Vagina (tissue), 2 donors: ENCODE results near the gene MRPL54. TPM values are rescaled to one million over a fixed set of nuclear protein-coding genes. Genes with fewer than 3 reads are reported as not detected.

Experiments used
- DNase-seq, 2 donors: peaks; one replicate each; pipeline ENCODE4 v3.0.0-alpha.2; 2017; ENCODE audit errors: extremely low spot score in 2 of 2
- H3K27ac ChIP-seq: fragments of 200-600 bp; sonication (generic); one replicate; pipeline ENCODE4 v1.5.1; 2019
- H3K27me3 ChIP-seq: fragments of 200-600 bp; sonication (generic); one replicate; pipeline ENCODE4 v1.5.1; 2019
- H3K36me3 ChIP-seq, 2 donors: fragments of 200-600 bp; sonication (generic); one replicate each; pipeline ENCODE4 v1.5.1; 2017 to 2019
- H3K4me1 ChIP-seq: fragments of 200-600 bp; sonication (generic); one replicate; pipeline ENCODE4 v1.5.1; 2019
- H3K4me3 ChIP-seq, 2 donors: fragments of 200-600 bp; sonication (generic); 1 replicate in 1 of 2; 2 replicates in 1 of 2; pipeline ENCODE4 v1.5.1; 2016 to 2019
- H3K9me3 ChIP-seq: fragments of 200-600 bp; sonication (generic); one replicate; pipeline ENCODE4 v1.5.1; 2019
- POLR2A ChIP-seq, 2 donors: fragments of 450-650 bp; IDR thresholded peaks; one replicate each; pipeline ENCODE4 v1.6.1; 2017; ENCODE audit warnings: antibody characterized with exemption in 2 of 2, mild to moderate bottlenecking in 2 of 2, moderate library complexity in 2 of 2
- POLR2AphosphoS5 ChIP-seq, 2 donors: sonication (generic); formaldehyde crosslinking; IDR thresholded peaks; one replicate each; pipeline ENCODE4 v1.9.0; 2017; ENCODE audit warnings: antibody characterized with exemption in 2 of 2, mild to moderate bottlenecking in 2 of 2, low read depth in 1 of 2; ENCODE audit not compliant: insufficient read depth in 1 of 2
- intact Hi-C: fragments of 100-400 bp; cut with DNase I; formaldehyde crosslinking; loops from one replicate; pipeline ENCODE4 v1.15.1; 2023
- total RNA-seq: library from RNA; depleted of rRNA; stranded (reverse); fragments of >200 nt; gene quantifications from one replicate; pipeline ENCODE4 v1.2.3, GENCODE V29; 2016
- TF ChIP-seq, protein P1 (sequence below), 3 experiments: fragments of 450-650 bp in 2 of 3; fragments of 200-600 bp in 1 of 3; sonication (generic) in 1 of 3; IDR thresholded peaks; one replicate each; pipeline ENCODE4 v1.5.1; 2017 to 2019; ENCODE audit warnings: antibody characterized with exemption in 3 of 3, mild to moderate bottlenecking in 2 of 3, moderate library complexity in 2 of 3

MRPL54 gene
- total RNA-seq, 1 donor from 2014 or later = 30.4 TPM

DNA sequence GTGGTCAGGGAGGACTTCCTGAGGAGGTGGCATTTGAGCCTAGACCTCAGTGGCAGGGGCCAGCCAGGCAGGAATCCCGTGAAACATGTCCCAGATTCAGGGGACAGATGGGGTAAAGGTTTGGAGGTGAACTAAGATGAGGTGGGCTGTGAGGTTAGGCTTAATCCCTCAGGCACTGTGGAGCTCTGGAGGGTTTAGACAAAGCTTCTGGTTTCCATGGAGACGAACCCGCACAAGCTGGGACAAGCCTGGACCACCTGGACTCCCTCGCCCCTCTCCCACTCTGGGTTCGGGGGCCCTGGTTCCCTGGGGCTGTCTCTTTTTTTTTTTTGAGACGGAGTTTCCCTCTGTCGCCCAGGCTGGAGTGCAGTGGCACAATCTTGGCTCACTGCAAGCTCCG lies 38.6 kb upstream of the MRPL54 start:
- H3K4me1 ChIP-seq = peaks cover 12% of the 10 kb centered on the region
- DNase-seq = no peak
- H3K4me3 ChIP-seq = no peak overlapping the region
- peaks cover 6% of the 10 kb centered on the region for H3K27me3 ChIP-seq
- intact Hi-C loops = no loop called here
- no peak for TF ChIP-seq POLR2AphosphoS5 (IDR thresholded peaks at IDR 0.05; ENCODE audit: insufficient read depth in 1 of 2, low read depth in 1 of 2)
- H3K36me3 ChIP-seq = no peaks in the 10 kb centered on the region
- no peak overlapping the region for H3K27ac ChIP-seq
- H3K9me3 ChIP-seq = no peaks in the 10 kb centered on the region

DNA sequence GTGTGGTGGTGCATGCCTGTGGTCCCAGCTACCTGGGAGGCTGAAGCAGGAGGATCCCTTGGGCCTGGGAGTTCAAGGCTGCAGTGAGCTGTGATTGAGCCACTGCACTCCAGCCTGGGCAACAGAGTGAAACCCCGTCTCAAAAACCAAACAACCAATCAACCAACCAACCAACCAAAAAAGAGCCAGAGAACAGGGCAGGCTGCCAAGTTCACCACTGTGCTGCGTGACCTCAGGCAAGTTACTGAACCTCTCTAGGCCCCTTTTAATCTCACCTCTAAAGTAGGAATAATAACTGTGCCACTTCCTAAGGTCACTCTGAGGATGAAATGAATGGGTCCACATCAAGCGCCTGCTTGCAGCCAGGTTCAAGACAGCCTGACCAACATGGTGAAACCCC lies 37.4 kb upstream of the MRPL54 start:
- no peak for DNase-seq
- Histone ChIP-seq H3K4me1 (peaks cover 12% of the 10 kb centered on the region), H3K9me3 (no peaks in the 10 kb centered on the region), H3K27me3 (peaks cover 6% of the 10 kb centered on the region), H3K36me3 (no peaks in the 10 kb centered on the region), H3K27ac (no peak overlapping the region), H3K4me3 (no peak overlapping the region)
- TF ChIP-seq, protein P1, sequence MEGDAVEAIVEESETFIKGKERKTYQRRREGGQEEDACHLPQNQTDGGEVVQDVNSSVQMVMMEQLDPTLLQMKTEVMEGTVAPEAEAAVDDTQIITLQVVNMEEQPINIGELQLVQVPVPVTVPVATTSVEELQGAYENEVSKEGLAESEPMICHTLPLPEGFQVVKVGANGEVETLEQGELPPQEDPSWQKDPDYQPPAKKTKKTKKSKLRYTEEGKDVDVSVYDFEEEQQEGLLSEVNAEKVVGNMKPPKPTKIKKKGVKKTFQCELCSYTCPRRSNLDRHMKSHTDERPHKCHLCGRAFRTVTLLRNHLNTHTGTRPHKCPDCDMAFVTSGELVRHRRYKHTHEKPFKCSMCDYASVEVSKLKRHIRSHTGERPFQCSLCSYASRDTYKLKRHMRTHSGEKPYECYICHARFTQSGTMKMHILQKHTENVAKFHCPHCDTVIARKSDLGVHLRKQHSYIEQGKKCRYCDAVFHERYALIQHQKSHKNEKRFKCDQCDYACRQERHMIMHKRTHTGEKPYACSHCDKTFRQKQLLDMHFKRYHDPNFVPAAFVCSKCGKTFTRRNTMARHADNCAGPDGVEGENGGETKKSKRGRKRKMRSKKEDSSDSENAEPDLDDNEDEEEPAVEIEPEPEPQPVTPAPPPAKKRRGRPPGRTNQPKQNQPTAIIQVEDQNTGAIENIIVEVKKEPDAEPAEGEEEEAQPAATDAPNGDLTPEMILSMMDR (IDR thresholded peaks at IDR 0.05) = no peak
- no peak for TF ChIP-seq POLR2A (IDR thresholded peaks at IDR 0.05)
- no peak for TF ChIP-seq POLR2AphosphoS5 (IDR thresholded peaks at IDR 0.05; ENCODE audit: insufficient read depth in 1 of 2, low read depth in 1 of 2)
- intact Hi-C loops = no loop called here

DNA sequence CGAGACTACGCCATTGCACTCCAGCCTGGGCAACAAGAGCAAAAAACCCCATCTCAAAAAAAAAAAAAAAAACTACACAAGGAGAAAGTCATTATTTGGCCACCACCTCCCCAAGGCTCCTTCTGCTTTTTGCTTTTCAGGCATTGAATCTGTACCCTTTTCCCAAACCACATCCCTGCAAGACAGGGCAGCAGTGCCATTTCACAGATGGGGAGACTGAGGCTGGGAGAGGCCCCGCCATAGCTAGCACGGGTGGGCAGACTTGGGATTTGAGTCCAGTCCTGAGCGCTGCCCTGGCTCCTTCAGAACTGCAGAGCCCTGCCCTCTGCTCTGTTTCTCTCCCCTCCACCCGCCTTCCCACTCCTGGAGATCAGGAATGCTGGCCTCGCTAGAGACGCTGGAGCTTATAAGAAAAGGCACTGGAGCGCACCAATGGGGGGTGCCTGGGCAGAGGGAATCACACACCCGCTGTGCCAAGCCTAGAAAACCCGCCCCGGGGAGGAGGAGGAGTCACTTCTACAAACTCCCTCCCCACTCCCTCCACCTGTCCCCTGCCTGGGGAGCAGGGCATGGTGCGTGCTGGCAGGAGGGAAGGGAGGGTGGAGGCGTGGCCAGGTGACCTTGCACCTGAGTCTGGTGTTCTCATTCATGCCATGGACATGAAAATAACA lies 36.7 kb upstream of the MRPL54 start:
- intact Hi-C loops = no loop called here
- DNase-seq = no peak

DNA sequence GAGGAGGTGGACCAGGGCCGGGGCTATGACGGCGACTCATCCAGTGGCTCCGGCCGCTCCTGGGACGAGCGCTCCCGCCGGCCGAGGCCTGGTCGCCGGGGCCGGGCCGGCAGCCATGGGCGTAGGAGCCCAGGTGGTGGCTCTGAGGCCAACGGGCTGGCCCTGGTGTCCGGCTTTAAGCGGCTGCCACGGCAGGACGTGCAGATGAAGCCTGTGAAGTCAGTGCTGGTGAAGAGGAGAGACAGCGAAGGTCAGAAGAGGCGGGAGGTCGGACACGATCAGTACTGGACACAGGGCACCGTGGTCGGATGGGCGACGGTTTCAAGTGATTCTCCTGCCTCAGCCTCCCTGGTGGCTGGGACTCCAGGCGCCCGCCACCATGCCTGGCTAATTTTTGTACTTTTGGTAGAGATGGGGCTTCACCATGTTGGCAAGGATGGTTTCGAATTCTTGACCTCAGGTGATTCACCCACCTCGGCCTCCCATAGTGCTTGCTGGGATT lies 32.0 kb upstream of the MRPL54 start:
- Histone ChIP-seq H3K9me3 (no peaks in the 10 kb centered on the region), H3K36me3 (no peaks in the 10 kb centered on the region), H3K27me3 (no peaks in the 10 kb centered on the region), H3K4me1 (no peaks in the 10 kb centered on the region), H3K27ac (no peak overlapping the region), H3K4me3 (no peak overlapping the region)
- DNase-seq = no peak
- intact Hi-C loops = no loop called here
- TF ChIP-seq, protein P1 (IDR thresholded peaks at IDR 0.05) = no peak
- TF ChIP-seq POLR2A (IDR thresholded peaks at IDR 0.05) (no peak), POLR2AphosphoS5 (IDR thresholded peaks at IDR 0.05; ENCODE audit: insufficient read depth in 1 of 2, low read depth in 1 of 2) (no peak)

More for the DNA sequence above, 36.7 kb upstream of the MRPL54 start:
- TF ChIP-seq, protein P1 (IDR thresholded peaks at IDR 0.05) = no peak
- TF ChIP-seq POLR2A (IDR thresholded peaks at IDR 0.05) (no peak), POLR2AphosphoS5 (IDR thresholded peaks at IDR 0.05; ENCODE audit: insufficient read depth in 1 of 2, low read depth in 1 of 2) (no peak)
- peaks cover 12% of the 10 kb centered on the region for H3K4me1 ChIP-seq
- peaks cover 6% of the 10 kb centered on the region for H3K27me3 ChIP-seq
- no peak overlapping the region for H3K4me3 ChIP-seq
- H3K27ac ChIP-seq = no peak overlapping the region
- no peaks in the 10 kb centered on the region for H3K9me3 ChIP-seq
- no peaks in the 10 kb centered on the region for H3K36me3 ChIP-seq

DNA sequence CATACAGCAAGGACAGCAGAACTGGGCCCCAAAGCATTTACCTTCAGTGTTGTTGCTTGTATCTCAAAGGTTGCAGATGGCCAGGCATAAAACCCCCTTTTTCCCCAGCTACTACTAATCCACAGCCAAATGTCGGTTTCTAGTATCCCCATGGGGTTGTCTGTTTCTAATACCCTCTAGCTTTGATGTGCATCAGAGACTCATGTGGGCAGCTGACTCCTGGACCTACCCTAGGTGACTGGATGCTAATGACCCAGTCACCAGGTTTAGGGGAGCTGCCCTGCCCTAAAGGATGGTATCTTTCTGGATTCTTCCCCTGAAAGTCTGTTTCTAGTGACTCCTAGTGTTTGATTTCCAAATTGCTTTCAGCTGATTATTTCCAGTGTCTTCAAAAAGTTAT lies 30.4 kb upstream of the MRPL54 start:
- H3K4me3 ChIP-seq = no peak overlapping the region
- H3K27me3 ChIP-seq = no peaks in the 10 kb centered on the region
- intact Hi-C loops = no loop called here
- DNase-seq = no peak
- no peaks in the 10 kb centered on the region for H3K4me1 ChIP-seq
- H3K27ac ChIP-seq = no peak overlapping the region
- TF ChIP-seq POLR2AphosphoS5 (IDR thresholded peaks at IDR 0.05; ENCODE audit: insufficient read depth in 1 of 2, low read depth in 1 of 2) = no peak
- TF ChIP-seq, protein P1 (IDR thresholded peaks at IDR 0.05) = no peak
- no peak for TF ChIP-seq POLR2A (IDR thresholded peaks at IDR 0.05)
- no peaks in the 10 kb centered on the region for H3K36me3 ChIP-seq
- H3K9me3 ChIP-seq = no peaks in the 10 kb centered on the region
